NCI-H226 (cell line): ENCODE results near the gene RIPOR3.
"Not testable (repeated sequence)": the region's sequence is repeated elsewhere in the genome, so short reads cannot be mapped to it uniquely, and the experiment has no call there.

ENCODE experiments used
- DNase-seq: peaks from one replicate; pipeline ENCODE4 v3.0.0-alpha.2; 2015

Gene RIPOR3

GRCh38 chr20:50724851-50725723 is 33.7 kb upstream of the RIPOR3 start:
- DNase-seq, result peak; percentile 100

- no peak for DNase-seq
Measured at GRCh38 chr20:50724112-50724725, 32.9 kb upstream of the RIPOR3 start.

- DNase-seq, result no peak
Measured at GRCh38 chr20:50723672-50724071, 32.3 kb upstream of the RIPOR3 start.

GRCh38 chr20:50722424-50723155 is 31.2 kb upstream of the RIPOR3 start:
- DNase-seq, result no peak

- no peak for DNase-seq
Measured at GRCh38 chr20:50721881-50722281, 30.5 kb upstream of the RIPOR3 start.

GRCh38 chr20:50720582-50720981 is 29.2 kb upstream of the RIPOR3 start:
- no peak for DNase-seq

GRCh38 chr20:50720026-50720425 is 28.7 kb upstream of the RIPOR3 start:
- no peak for DNase-seq

GRCh38 chr20:50719328-50719727 is 28.0 kb upstream of the RIPOR3 start:
- DNase-seq, result no peak

GRCh38 chr20:50717974-50718761 is 26.8 kb upstream of the RIPOR3 start:
- no peak for DNase-seq

GRCh38 chr20:50717312-50717711 is 26.0 kb upstream of the RIPOR3 start:
- DNase-seq, result no peak

GRCh38 chr20:50716518-50716917 is 25.2 kb upstream of the RIPOR3 start:
- DNase-seq, result no peak

GRCh38 chr20:50715694-50716093 is 24.4 kb upstream of the RIPOR3 start:
- DNase-seq, result no peak

- DNase-seq, result not testable (repeated sequence)
Measured at GRCh38 chr20:50714426-50714825, 23.1 kb upstream of the RIPOR3 start.

GRCh38 chr20:50713657-50714101 is 22.3 kb upstream of the RIPOR3 start:
- DNase-seq, result peak; percentile 52

- no peak for DNase-seq
Measured at GRCh38 chr20:50712771-50713656, 21.7 kb upstream of the RIPOR3 start.

GRCh38 chr20:50711113-50711825 is 19.9 kb upstream of the RIPOR3 start:
- DNase-seq, result no peak

GRCh38 chr20:50710492-50711063 is 19.2 kb upstream of the RIPOR3 start:
- DNase-seq, result no peak

- no peak for DNase-seq
Measured at GRCh38 chr20:50709636-50709973, 18.3 kb upstream of the RIPOR3 start.

GRCh38 chr20:50708845-50709635 is 17.7 kb upstream of the RIPOR3 start:
- peak; percentile 75 for DNase-seq

- DNase-seq, result peak; percentile 84
Measured at GRCh38 chr20:50704971-50705370, 13.6 kb upstream of the RIPOR3 start.
